BLaER1 treated with 17β-estradiol and CSF1 and Interleukin-3, amounts not matched to agents 10 nM and 100 nM (cell line): ENCODE data around the gene CABLES1.
A peak's percentile ranks its signal among the peaks of the same experiment; 100 is the strongest.
"Not testable (repeated sequence)": the region's sequence is repeated elsewhere in the genome, so short reads cannot be mapped to it uniquely, and the experiment has no call there.

Experiments
- H3K27ac ChIP-seq, 11 experiments: shearing (Covaris generic); formaldehyde crosslinking; 2 replicates each; pipeline ENCODE4 v1.8.1; 2022
- H3K27me3 ChIP-seq, 11 experiments: shearing (Covaris generic); formaldehyde crosslinking; 2 replicates each; pipeline ENCODE4 v1.8.1; 2022
- H3K36me3 ChIP-seq, 11 experiments: shearing (Covaris generic); formaldehyde crosslinking; 2 replicates each; pipeline ENCODE4 v1.8.1; 2022
- H3K4me1 ChIP-seq, 10 experiments: shearing (Covaris generic); formaldehyde crosslinking; 2 replicates each; pipeline ENCODE4 v1.8.1; 2022
- H3K4me2 ChIP-seq, 11 experiments: shearing (Covaris generic); formaldehyde crosslinking; 2 replicates each; pipeline ENCODE4 v1.8.1; 2022
- H3K4me3 ChIP-seq, 10 experiments: shearing (Covaris generic); formaldehyde crosslinking; 2 replicates each; pipeline ENCODE4 v1.8.1; 2022
- H3K9ac ChIP-seq, 11 experiments: shearing (Covaris generic); formaldehyde crosslinking; 2 replicates each; pipeline ENCODE4 v1.8.1; 2022
- H3K9me3 ChIP-seq, 11 experiments: shearing (Covaris generic); formaldehyde crosslinking; replicated peaks in 1 of 11; 2 replicates each; pipeline ENCODE4 v1.8.1; 2022
- H4K20me1 ChIP-seq, 11 experiments: shearing (Covaris generic); formaldehyde crosslinking; 2 replicates each; pipeline ENCODE4 v1.8.1; 2022
- Cebpa-rat ChIP-seq, 11 experiments: shearing (Covaris generic); IDR thresholded peaks; 2 replicates each; pipeline ENCODE4 v1.8.1; 2022

Gene CABLES1

DNA sequence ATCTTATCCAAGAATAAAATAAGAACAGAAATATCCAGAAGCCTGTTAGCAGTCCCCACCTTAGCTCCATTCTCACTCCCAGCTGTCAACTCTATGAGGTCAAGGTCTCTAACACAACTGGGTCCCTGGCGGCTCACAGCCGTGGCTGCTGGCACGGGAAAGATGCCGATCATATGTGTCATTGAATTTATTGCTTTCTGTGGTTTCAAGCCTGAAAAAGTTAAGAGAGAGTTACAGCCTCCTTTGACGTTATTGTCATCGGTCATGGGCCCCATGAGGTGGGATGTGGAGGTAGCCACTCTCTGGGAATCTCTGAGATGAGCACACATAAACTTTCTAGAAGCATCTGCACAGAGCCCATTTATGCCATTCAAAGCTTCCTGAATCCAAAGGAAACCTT is 28.7 kb upstream of the CABLES1 start:
- H3K9ac ChIP-seq: no peak overlapping the region
- no peaks in the 10 kb centered on the region; a peak in 1 of 22 replicates for H3K27me3 ChIP-seq
- no peak overlapping the region for H3K4me3 ChIP-seq
- no peaks in the 10 kb centered on the region for H4K20me1 ChIP-seq
- peaks cover 0 to 29% (median 22%) of the 10 kb centered on the region in 10 experiments; a peak in 16 of 20 replicates for H3K4me1 ChIP-seq
- no peaks in the 10 kb centered on the region for H3K36me3 ChIP-seq
- H3K27ac ChIP-seq: no peak overlapping the region
- no peaks in the 10 kb centered on the region; a peak in 1 of 22 replicates for H3K9me3 ChIP-seq
- no peak for TF ChIP-seq Cebpa-rat (IDR thresholded peaks at IDR 0.05)
- H3K4me2 ChIP-seq: peak overlapping the region in 8 of 11 experiments; percentile 18 to 63 (median 44); a peak in 15 of 22 replicates

DNA sequence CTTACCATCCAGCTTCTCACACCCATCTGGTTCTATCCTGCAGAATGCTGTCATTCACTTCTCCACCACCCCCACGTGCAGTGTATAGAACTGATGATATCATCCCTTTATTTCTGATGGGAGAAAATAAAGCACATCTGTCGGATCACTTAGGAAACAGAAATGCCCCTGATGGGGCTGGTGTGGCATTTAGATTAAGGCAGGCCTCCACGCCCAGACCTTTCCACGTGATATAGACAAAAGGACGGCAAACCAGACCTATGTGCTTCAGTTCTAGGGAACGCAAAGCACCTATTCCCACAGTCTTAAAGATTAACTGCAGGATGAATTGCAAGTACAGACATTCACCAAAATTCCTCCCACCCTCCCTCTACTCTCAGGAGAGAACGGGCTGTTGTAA is 27.6 kb upstream of the CABLES1 start:
- H3K4me2 ChIP-seq: peak overlapping the region in 6 of 11 experiments; percentile 36 to 63 (median 53); a peak in 11 of 22 replicates

DNA sequence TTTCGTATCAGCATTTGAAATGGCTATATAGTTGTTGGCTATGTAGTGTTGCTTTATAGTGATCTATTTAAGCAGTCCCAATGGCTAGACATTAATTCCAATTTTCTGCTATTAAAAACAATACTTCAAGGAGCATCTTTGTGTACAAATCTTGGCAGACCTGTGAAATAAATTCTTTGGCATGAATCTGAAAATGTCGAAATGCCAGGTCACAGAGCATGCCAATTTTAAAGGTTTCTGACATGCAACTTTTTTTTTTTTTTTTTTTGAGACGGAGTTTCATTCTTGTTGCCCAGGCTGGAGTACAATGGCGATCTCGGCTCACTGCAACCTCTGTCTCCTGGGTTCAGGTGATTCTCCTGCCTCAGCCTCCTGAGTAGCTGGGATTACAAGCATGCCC is 26.8 kb upstream of the CABLES1 start:
- Histone ChIP-seq H3K27me3 (no peaks in the 10 kb centered on the region; a peak in 1 of 22 replicates), H3K27ac (no peak overlapping the region), H3K4me1 (peaks cover 0 to 29% (median 22%) of the 10 kb centered on the region in 10 experiments; a peak in 16 of 20 replicates), H4K20me1 (no peaks in the 10 kb centered on the region), H3K4me3 (no peak overlapping the region), H3K4me2 (no peak overlapping the region), H3K9ac (no peak overlapping the region), H3K36me3 (no peaks in the 10 kb centered on the region), H3K9me3 (peaks cover 0 to 8% (median 0%) of the 10 kb centered on the region in 11 experiments; a peak in 5 of 22 replicates)
- no peak for TF ChIP-seq Cebpa-rat (IDR thresholded peaks at IDR 0.05)

More for the DNA sequence above, 27.6 kb upstream of the CABLES1 start:
- no peak for TF ChIP-seq Cebpa-rat (IDR thresholded peaks at IDR 0.05)
- Histone ChIP-seq H3K4me1 (peaks cover 0 to 29% (median 22%) of the 10 kb centered on the region in 10 experiments; a peak in 16 of 20 replicates), H3K9me3 (peaks cover 0 to 8% (median 0%) of the 10 kb centered on the region in 11 experiments; a peak in 5 of 22 replicates), H3K27ac (no peak overlapping the region), H3K9ac (no peak overlapping the region), H4K20me1 (no peaks in the 10 kb centered on the region), H3K27me3 (no peaks in the 10 kb centered on the region; a peak in 1 of 22 replicates), H3K36me3 (no peaks in the 10 kb centered on the region), H3K4me3 (no peak overlapping the region)

DNA sequence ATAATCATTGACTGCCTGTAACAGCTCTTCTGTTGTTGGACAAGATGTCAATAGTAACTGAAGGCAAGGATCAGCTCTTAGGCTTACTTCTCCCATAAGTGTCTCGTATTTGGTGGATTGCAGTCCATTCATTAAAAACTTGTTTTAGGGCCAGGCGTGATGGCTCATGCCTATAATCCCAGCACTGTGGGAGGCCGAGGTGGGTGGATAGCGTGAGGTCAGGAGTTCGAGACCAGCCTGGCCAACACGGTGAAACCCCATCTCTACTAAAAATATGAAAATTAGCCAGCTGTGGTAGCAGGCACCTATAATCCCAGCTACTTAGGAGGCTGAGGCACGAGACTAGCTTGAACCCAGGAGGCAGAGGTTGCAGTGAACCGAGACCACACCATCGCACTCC is 26.1 kb upstream of the CABLES1 start:
- H3K4me1 ChIP-seq: peaks cover 0 to 29% (median 23%) of the 10 kb centered on the region in 10 experiments; a peak in 17 of 20 replicates
- not testable (repeated sequence) for H3K4me2 ChIP-seq, H3K27me3 ChIP-seq, H4K20me1 ChIP-seq, H3K36me3 ChIP-seq, H3K27ac ChIP-seq, H3K9me3 ChIP-seq, H3K4me3 ChIP-seq, H3K9ac ChIP-seq

DNA sequence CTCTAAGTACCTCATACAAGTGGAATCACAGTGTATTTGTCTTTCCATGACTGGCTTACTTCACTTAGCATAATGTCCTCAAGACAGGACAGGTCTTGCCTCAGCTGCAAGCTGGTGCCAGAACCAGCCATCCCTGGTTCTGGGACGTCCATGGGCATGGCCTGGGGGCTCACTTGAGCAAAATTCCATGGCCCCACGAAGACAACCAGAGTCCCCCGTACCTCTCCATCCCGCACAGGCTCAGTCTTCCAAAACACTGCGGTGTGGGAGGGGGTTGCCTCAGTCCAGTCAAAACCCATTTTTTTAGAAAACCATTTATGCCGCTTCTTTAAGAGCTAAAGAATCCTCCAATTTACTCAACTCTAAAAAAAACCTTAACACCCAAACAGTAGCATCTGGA is 21.7 kb upstream of the CABLES1 start:
- TF ChIP-seq Cebpa-rat (IDR thresholded peaks at IDR 0.05): no peak
- Histone ChIP-seq H3K4me2 (no peak overlapping the region), H3K9me3 (peaks cover 0 to 8% (median 0%) of the 10 kb centered on the region in 11 experiments; a peak in 5 of 22 replicates), H3K27me3 (no peaks in the 10 kb centered on the region), H4K20me1 (no peaks in the 10 kb centered on the region), H3K4me1 (peaks cover 7 to 21% (median 14%) of the 10 kb centered on the region in 10 experiments; a peak in 17 of 20 replicates), H3K4me3 (no peak overlapping the region), H3K9ac (no peak overlapping the region), H3K36me3 (no peaks in the 10 kb centered on the region), H3K27ac (no peak overlapping the region)

DNA sequence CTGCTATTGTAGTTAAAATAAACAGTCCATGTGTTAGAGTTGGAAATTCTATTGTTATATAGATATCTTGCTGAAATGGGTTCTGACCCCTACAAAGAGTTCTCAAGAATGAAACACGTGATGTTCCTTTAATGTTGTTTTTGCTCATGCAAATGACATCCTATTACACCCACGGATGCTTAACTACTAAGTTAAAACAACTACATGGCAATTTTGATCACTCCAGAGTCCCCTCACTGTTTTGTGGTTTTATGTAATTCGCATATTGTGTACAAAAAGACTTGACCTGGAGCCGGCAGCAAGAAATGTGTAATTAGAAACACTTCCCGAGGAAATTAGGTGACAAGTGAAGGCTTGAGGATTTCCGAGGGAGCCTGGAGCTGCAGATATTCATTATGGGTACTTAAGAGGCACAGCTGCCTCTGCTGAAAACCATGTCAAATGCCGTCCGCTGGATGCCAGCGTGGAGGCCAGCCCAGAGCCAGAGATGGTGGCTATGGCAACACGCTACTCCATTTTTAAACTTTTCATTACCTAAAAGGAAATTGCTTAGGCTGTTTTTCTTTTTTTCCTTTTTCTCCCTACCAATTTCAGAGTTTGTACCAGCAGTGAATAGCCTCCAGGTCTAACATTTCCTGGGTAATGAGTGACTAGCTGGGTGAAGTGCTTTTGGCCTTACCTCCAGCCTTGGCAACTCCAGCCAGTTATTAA is 21.0 kb upstream of the CABLES1 start:
- Histone ChIP-seq H3K4me2 (peak overlapping the region in 9 of 11 experiments; percentile 3 to 45 (median 14); a peak in 12 of 22 replicates), H3K4me3 (no peak overlapping the region), H3K27ac (no peak overlapping the region), H3K9ac (no peak overlapping the region), H4K20me1 (no peaks in the 10 kb centered on the region), H3K9me3 (peaks cover 0 to 8% (median 0%) of the 10 kb centered on the region in 11 experiments; a peak in 5 of 22 replicates), H3K36me3 (no peaks in the 10 kb centered on the region), H3K4me1 (peaks cover 7 to 21% (median 14%) of the 10 kb centered on the region in 10 experiments; a peak in 17 of 20 replicates), H3K27me3 (no peaks in the 10 kb centered on the region)
- no peak for TF ChIP-seq Cebpa-rat (IDR thresholded peaks at IDR 0.05)

DNA sequence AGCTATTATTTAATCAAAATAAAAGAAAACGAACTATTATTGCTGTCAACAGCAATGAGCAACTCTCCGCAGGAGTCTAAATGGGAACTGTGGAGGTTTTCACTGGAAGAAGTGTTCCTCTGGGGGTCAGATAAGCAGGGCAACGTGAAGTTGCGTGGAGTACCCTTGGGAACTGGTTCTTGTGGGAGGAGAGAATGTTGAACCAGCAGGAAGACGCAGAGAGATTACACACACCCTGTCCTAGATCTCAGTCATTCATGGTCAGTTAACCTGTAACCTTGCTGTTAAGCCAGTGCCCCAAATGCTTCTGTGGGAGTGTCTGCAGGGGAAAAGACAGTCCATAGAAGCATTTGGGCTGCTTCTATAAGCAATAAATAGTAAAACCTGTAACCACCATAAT is 20.4 kb upstream of the CABLES1 start:
- Histone ChIP-seq H3K27ac (no peak overlapping the region), H3K9me3 (peaks cover 0 to 8% (median 0%) of the 10 kb centered on the region in 11 experiments; a peak in 5 of 22 replicates), H3K27me3 (no peaks in the 10 kb centered on the region), H3K9ac (no peak overlapping the region), H3K4me1 (peaks cover 7 to 21% (median 14%) of the 10 kb centered on the region in 10 experiments; a peak in 17 of 20 replicates), H3K4me3 (no peak overlapping the region), H3K4me2 (peak overlapping the region in 8 of 11 experiments; percentile 9 to 45 (median 17); a peak in 11 of 22 replicates), H4K20me1 (no peaks in the 10 kb centered on the region), H3K36me3 (no peaks in the 10 kb centered on the region)
- TF ChIP-seq Cebpa-rat (IDR thresholded peaks at IDR 0.05): no peak

DNA sequence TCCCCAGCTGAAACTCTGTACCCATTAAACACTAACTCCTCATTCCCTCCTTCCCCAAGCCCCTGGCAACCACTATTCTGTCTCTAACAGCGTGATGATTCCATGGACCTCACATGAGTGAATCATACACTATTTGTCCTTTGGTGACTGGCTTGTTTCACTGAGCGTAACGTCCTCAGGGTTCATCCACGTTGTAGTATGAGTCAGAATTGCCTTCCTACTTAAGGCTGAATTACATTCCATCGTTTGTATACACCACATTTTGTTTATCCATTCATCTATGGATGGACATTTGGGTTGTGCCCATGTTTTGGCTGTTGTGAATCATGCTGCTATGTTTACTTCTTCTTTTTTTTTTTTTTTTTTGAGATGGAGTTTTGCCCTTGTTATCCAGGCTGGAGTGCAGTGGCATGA is 19.6 kb upstream of the CABLES1 start:
- Histone ChIP-seq H3K4me1 (peaks cover 7 to 21% (median 14%) of the 10 kb centered on the region in 10 experiments; a peak in 17 of 20 replicates), H3K27ac (no peak overlapping the region), H3K4me3 (no peak overlapping the region), H3K9ac (no peak overlapping the region), H3K36me3 (no peaks in the 10 kb centered on the region), H3K9me3 (peaks cover 0 to 8% (median 0%) of the 10 kb centered on the region in 11 experiments; a peak in 5 of 22 replicates), H4K20me1 (no peaks in the 10 kb centered on the region), H3K27me3 (no peaks in the 10 kb centered on the region), H3K4me2 (peak overlapping the region in 3 of 11 experiments; percentile 5 to 20 (median 19); a peak in 2 of 22 replicates)
- TF ChIP-seq Cebpa-rat (IDR thresholded peaks at IDR 0.05): no peak

DNA sequence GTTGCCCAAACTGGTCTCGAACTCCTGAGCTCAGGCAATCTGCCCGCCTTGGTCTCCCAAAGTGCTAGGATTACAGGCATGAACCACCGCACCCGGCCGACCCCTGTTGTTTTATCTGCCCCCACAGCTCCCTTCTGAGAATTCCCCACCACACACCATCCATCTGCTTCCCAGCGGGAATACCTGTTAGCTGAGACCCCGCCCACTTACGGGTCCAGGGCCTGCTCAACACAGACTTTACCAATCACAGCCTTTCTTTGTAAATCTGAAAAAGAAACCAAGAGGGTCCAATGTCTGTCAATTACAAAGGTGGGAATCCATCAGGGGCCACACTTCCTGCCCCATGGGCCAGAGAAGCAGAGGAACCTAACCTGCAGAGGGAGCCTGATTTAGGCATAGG is 14.2 kb upstream of the CABLES1 start:
- Histone ChIP-seq H3K4me1 (peaks cover 0 to 6% (median 0%) of the 10 kb centered on the region in 10 experiments; a peak in 3 of 20 replicates), H3K9me3 (no peaks in the 10 kb centered on the region), H3K4me2 (no peak overlapping the region), H3K4me3 (no peak overlapping the region), H3K27ac (no peak overlapping the region), H3K36me3 (no peaks in the 10 kb centered on the region), H4K20me1 (no peaks in the 10 kb centered on the region), H3K27me3 (no peaks in the 10 kb centered on the region), H3K9ac (no peak overlapping the region)
- TF ChIP-seq Cebpa-rat (IDR thresholded peaks at IDR 0.05): no peak
